Breast epithelium (tissue), 3 donors: Measurements from ENCODE around the gene OR2Z1.

Experiments
- POLR2A ChIP-seq: fragments of 450-650 bp; IDR thresholded peaks from one replicate; pipeline ENCODE4 v1.6.1; 2016; ENCODE audit warnings: antibody characterized with exemption, mild to moderate bottlenecking, moderate library complexity
- POLR2AphosphoS5 ChIP-seq, 3 donors: sonication (generic); formaldehyde crosslinking; IDR thresholded peaks; one replicate each; pipeline ENCODE4 v1.6.1; 2017; ENCODE audit warnings: antibody characterized with exemption in 3 of 3
- TF ChIP-seq, protein P1 (sequence below), 3 donors: fragments of 450-650 bp; IDR thresholded peaks; one replicate each; pipeline ENCODE4 v1.5.1; 2016 to 2017; ENCODE audit warnings: antibody characterized with exemption in 3 of 3, mild to moderate bottlenecking in 3 of 3, moderate library complexity in 3 of 3

DNA sequence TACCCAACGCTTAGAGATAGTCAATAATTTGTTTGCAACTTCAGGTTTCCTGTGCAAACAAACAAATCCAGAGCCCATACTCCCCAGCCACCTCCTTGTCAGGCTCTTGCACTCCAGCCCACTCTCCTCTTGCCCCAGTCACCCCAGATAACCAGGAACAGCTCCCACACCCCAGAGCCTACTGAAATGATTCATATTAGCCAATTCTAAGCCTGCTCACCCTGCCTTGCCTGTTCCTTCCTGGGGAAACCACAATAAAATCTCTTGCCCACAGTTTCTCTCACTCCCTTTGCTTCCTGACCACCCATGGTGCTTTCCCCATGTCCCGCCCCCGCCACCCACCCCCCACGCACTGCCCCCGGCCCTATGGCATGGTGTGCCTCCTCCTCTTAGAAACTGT, 19.1 kb upstream of the OR2Z1 start:
- TF ChIP-seq, protein P1, sequence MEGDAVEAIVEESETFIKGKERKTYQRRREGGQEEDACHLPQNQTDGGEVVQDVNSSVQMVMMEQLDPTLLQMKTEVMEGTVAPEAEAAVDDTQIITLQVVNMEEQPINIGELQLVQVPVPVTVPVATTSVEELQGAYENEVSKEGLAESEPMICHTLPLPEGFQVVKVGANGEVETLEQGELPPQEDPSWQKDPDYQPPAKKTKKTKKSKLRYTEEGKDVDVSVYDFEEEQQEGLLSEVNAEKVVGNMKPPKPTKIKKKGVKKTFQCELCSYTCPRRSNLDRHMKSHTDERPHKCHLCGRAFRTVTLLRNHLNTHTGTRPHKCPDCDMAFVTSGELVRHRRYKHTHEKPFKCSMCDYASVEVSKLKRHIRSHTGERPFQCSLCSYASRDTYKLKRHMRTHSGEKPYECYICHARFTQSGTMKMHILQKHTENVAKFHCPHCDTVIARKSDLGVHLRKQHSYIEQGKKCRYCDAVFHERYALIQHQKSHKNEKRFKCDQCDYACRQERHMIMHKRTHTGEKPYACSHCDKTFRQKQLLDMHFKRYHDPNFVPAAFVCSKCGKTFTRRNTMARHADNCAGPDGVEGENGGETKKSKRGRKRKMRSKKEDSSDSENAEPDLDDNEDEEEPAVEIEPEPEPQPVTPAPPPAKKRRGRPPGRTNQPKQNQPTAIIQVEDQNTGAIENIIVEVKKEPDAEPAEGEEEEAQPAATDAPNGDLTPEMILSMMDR (IDR thresholded peaks at IDR 0.05): no peak
- TF ChIP-seq POLR2A (no peak), POLR2AphosphoS5 (IDR thresholded peaks at IDR 0.05) (no peak)
